H1 (cell line): Measurements from ENCODE around the gene ATF7IP. TPM values are rescaled to one million over a fixed set of nuclear protein-coding genes. Genes with fewer than 3 reads are reported as not detected.

ENCODE experiments used
- CTCF ChIA-PET: fragments of 300-600 bp; sonication (Branson Sonifier 250); formaldehyde crosslinking; loops from one replicate; lab custom pipeline; 2021; ENCODE audit not compliant: partially characterized antibody; lab: Charles Lee
- POLR2A ChIA-PET: fragments of 300-600 bp; sonication (Branson Sonifier 250); formaldehyde crosslinking; loops from one replicate; lab custom pipeline; 2021; ENCODE audit warnings: inconsistent platforms; ENCODE audit not compliant: partially characterized antibody; lab: Charles Lee
- DNase-seq, 2 experiments: peaks; one replicate each; pipeline versions ENCODE4 v3.0.0 to v3.0.0-alpha.2; 2010 to 2022; ENCODE audit warnings: low spot score in 2 of 2, low read depth in 1 of 2, mixed read lengths in 1 of 2
- FAIRE-seq: peaks from 2 replicates; lab custom pipeline; 2011; peaks lifted over from hg19 to GRCh38; lab: Jason Lieb, UNC
- H2AFZ ChIP-seq: 2 replicates; pipeline ENCODE4 v1.8.1; 2012; ENCODE audit warnings: low read length, inconsistent platforms
- H2AK5ac ChIP-seq: 2 replicates; pipeline ENCODE4 v1.6.1; 2013; ENCODE audit warnings: low read depth, low read length
- H2BK120ac ChIP-seq: replicated peaks from 2 replicates; pipeline ENCODE3; 2013; ENCODE audit warnings: low read depth, low read length, inconsistent platforms
- H2BK12ac ChIP-seq: 2 replicates; pipeline ENCODE4 v1.6.1; 2013; ENCODE audit warnings: low read depth, low read length
- H2BK15ac ChIP-seq: 2 replicates; pipeline ENCODE4 v1.6.1; 2013; ENCODE audit warnings: low read length
- H2BK20ac ChIP-seq: 2 replicates; pipeline ENCODE4 v1.6.1; 2013; ENCODE audit warnings: low read length
- H2BK5ac ChIP-seq: 2 replicates; pipeline ENCODE4 v1.6.1; 2013; ENCODE audit warnings: low read depth, low read length
- H3K14ac ChIP-seq: 2 replicates; pipeline ENCODE4 v1.6.1; 2013; ENCODE audit warnings: inconsistent platforms; ENCODE audit not compliant: insufficient read length
- H3K18ac ChIP-seq: 2 replicates; pipeline ENCODE4 v1.6.1; 2013; ENCODE audit warnings: low read length; ENCODE audit errors: extremely low read depth
- H3K23ac ChIP-seq: 2 replicates; pipeline ENCODE4 v1.6.1; 2013; ENCODE audit warnings: inconsistent platforms; ENCODE audit not compliant: insufficient read length
- H3K23me2 ChIP-seq: 2 replicates; pipeline ENCODE4 v1.6.1; 2013; ENCODE audit warnings: low read depth, low read length
- H3K27ac ChIP-seq: 2 replicates; pipeline ENCODE4 v1.6.1; 2011; ENCODE audit warnings: low read depth, low read length, inconsistent platforms
- H3K27me3 ChIP-seq, 4 experiments: replicated peaks in 1 of 4; 1 replicate in 1 of 4; 2 replicates in 3 of 4; pipeline versions ENCODE4 v1.6.1 to v1.8.1; 2011 to 2013; ENCODE audit warnings: low read length in 3 of 4, mild to moderate bottlenecking in 3 of 4, inconsistent platforms in 2 of 4, mixed read lengths in 2 of 4, moderate library complexity in 1 of 4; ENCODE audit not compliant: control insufficient read depth in 3 of 4, insufficient read depth in 3 of 4; ENCODE audit errors: extremely low read depth in 1 of 4
- H3K36me3 ChIP-seq, 4 experiments: 2 replicates each; pipeline versions ENCODE4 v1.6.1 to v1.8.1; 2011 to 2013; ENCODE audit warnings: mild to moderate bottlenecking in 4 of 4, low read length in 3 of 4, moderate library complexity in 2 of 4, control low read depth in 1 of 4, inconsistent platforms in 1 of 4; ENCODE audit not compliant: insufficient read depth in 4 of 4, control insufficient read depth in 2 of 4
- H3K4ac ChIP-seq: replicated peaks from 2 replicates; pipeline ENCODE3; 2013; ENCODE audit warnings: low read length, low read depth, mixed read lengths, inconsistent platforms; ENCODE audit not compliant: insufficient read length
- H3K4me1 ChIP-seq, 4 experiments: replicated peaks in 1 of 4; 1 replicate in 1 of 4; 2 replicates in 3 of 4; pipeline versions ENCODE4 v1.6.1 to v1.8.1; 2011 to 2013; ENCODE audit warnings: low read length in 3 of 4, inconsistent platforms in 2 of 4, mixed read lengths in 1 of 4; ENCODE audit not compliant: insufficient read depth in 4 of 4, control insufficient read depth in 3 of 4
- H3K4me2 ChIP-seq, 2 experiments: 2 replicates each; pipeline versions ENCODE4 v1.6.1 to v1.8.1; 2011 to 2013; ENCODE audit warnings: low read depth in 2 of 2, low read length in 2 of 2, control low read depth in 1 of 2, inconsistent platforms in 1 of 2, mild to moderate bottlenecking in 1 of 2; ENCODE audit not compliant: insufficient read depth in 1 of 2
- H3K4me3 ChIP-seq, 4 experiments: fragments of 200-600, 300-600 bp in 1 of 4; sonication (generic), shearing (Covaris generic), sonication (Bioruptor Twin) in 1 of 4; 2 replicates each; pipeline versions ENCODE4 v1.5.1 to v1.8.1; 2011 to 2016; ENCODE audit warnings: low read length in 4 of 4, low read depth in 3 of 4, control low read depth in 2 of 4, inconsistent platforms in 2 of 4, mild to moderate bottlenecking in 2 of 4, mixed read lengths in 1 of 4, moderate library complexity in 1 of 4; ENCODE audit not compliant: insufficient read depth in 2 of 4; ENCODE audit errors: extremely low read depth in 1 of 4
- H3K56ac ChIP-seq: replicated peaks from 2 replicates; pipeline ENCODE3; 2013; ENCODE audit warnings: low read depth, mild to moderate bottlenecking, mixed read lengths, low read length, inconsistent platforms; ENCODE audit not compliant: insufficient read length
- H3K79me1 ChIP-seq: 2 replicates; pipeline ENCODE4 v1.6.1; 2013; ENCODE audit warnings: low read depth, low read length, control low read depth
- H3K79me2 ChIP-seq, 2 experiments: 2 replicates each; pipeline versions ENCODE4 v1.6.1 to v1.8.1; 2012 to 2013; ENCODE audit warnings: low read length in 2 of 2, mild to moderate bottlenecking in 2 of 2, inconsistent platforms in 1 of 2; ENCODE audit not compliant: insufficient read depth in 2 of 2, control insufficient read depth in 1 of 2
- H3K9ac ChIP-seq, 4 experiments: replicated peaks in 1 of 4; 1 replicate in 1 of 4; 2 replicates in 3 of 4; pipeline versions ENCODE4 v1.6.1 to v1.8.1; 2011 to 2013; ENCODE audit warnings: low read depth in 3 of 4, low read length in 3 of 4, control low read depth in 2 of 4, mild to moderate bottlenecking in 2 of 4, moderate library complexity in 2 of 4, inconsistent platforms in 1 of 4; ENCODE audit errors: extremely low read depth in 1 of 4
- H3K9me3 ChIP-seq, 2 experiments: 2 replicates each; pipeline versions ENCODE4 v1.6.1 to v1.8.1; 2012 to 2013; ENCODE audit warnings: mild to moderate bottlenecking in 2 of 2, moderate library complexity in 2 of 2, control low read depth in 1 of 2, inconsistent platforms in 1 of 2, low read depth in 1 of 2, low read length in 1 of 2, mixed read lengths in 1 of 2; ENCODE audit not compliant: insufficient read depth in 2 of 2
- H4K20me1 ChIP-seq, 2 experiments: replicated peaks in 1 of 2; 2 replicates each; pipeline versions ENCODE3 to v1.8.1; 2011 to 2013; ENCODE audit warnings: inconsistent platforms in 2 of 2, low read length in 2 of 2, mild to moderate bottlenecking in 1 of 2; ENCODE audit not compliant: insufficient read depth in 2 of 2, control insufficient read depth in 1 of 2
- H4K5ac ChIP-seq: 2 replicates; pipeline ENCODE4 v1.6.1; 2013; ENCODE audit warnings: low read length, low read depth, mixed read lengths, inconsistent platforms; ENCODE audit not compliant: insufficient read length
- H4K8ac ChIP-seq: 2 replicates; pipeline ENCODE4 v1.8.0; 2013; ENCODE audit warnings: mild to moderate bottlenecking, moderate library complexity, low read length, inconsistent platforms; ENCODE audit not compliant: insufficient read depth; ENCODE audit errors: extremely low read depth
- H4K91ac ChIP-seq: replicated peaks from 2 replicates; pipeline ENCODE3; 2013; ENCODE audit warnings: low read length, mixed read lengths, inconsistent platforms; ENCODE audit not compliant: insufficient read length
- CTBP2 ChIP-seq: IDR thresholded peaks from 2 replicates; pipeline ENCODE4 v1.7.0; 2011; ENCODE audit warnings: borderline replicate concordance, mild to moderate bottlenecking, moderate library complexity, mixed read lengths, low read length; ENCODE audit not compliant: insufficient read depth, insufficient read length
- KDM1A ChIP-seq: fragments of 200-600, 300-600 bp; sonication (generic); IDR thresholded peaks from 2 replicates; pipeline ENCODE4 v1.7.1; 2016; ENCODE audit warnings: mild to moderate bottlenecking, low read length, borderline replicate concordance
- KDM4A ChIP-seq: IDR thresholded peaks from one replicate; pipeline ENCODE4 v1.7.1; 2012; ENCODE audit warnings: low read depth, mild to moderate bottlenecking, moderate library complexity, low read length, inconsistent platforms; ENCODE audit not compliant: severe bottlenecking
- RFX5 ChIP-seq: IDR thresholded peaks from 2 replicates; pipeline ENCODE4 v1.6.1; 2011; ENCODE audit warnings: low read depth, low read length, improper control_type of control experiment, borderline replicate concordance
- SIRT6 ChIP-seq: IDR thresholded peaks from one replicate; pipeline ENCODE4 v1.7.1; 2012; ENCODE audit warnings: low read length, inconsistent platforms
- SRF ChIP-seq: IDR thresholded peaks from 2 replicates; pipeline ENCODE4 v1.6.1; 2011; ENCODE audit warnings: mild to moderate bottlenecking, low read depth, low read length, moderate library complexity
- TBP ChIP-seq: IDR thresholded peaks from 2 replicates; pipeline ENCODE4 v1.6.1; 2011; ENCODE audit warnings: low read depth, low read length, improper control_type of control experiment
- WGBS, 2 experiments: shearing (Covaris generic) in 1 of 2; methylation state at CpG; one replicate each; pipeline versions ENCODE4 v1.1.6 to v1.1.7; 2013 to 2015; ENCODE audit warnings: low lambda C conversion rate in 2 of 2, mixed read lengths in 2 of 2, inconsistent platforms in 1 of 2, low coverage in 1 of 2, missing lambda C conversion rate in 1 of 2; ENCODE audit not compliant: insufficient replicate concordance in 2 of 2, insufficient coverage in 1 of 2, insufficient read length in 1 of 2; ENCODE audit errors: extremely low coverage in 1 of 2, missing lambda C conversion rate in 1 of 2; 5-methylcytosine and 5-hydroxymethylcytosine counted together
- polyA plus RNA-seq, 7 experiments: library from polyadenylated mRNA; depleted of rRNA in 3 of 7; stranded (reverse) in 5 of 7; unstranded in 2 of 7; fragments of >200 nt in 5 of 7; fragments of 200-250 nt in 2 of 7; gene quantifications; 1 replicate in 5 of 7; 2 replicates in 1 of 7; 4 replicates in 1 of 7; pipeline versions ENCODE4 v1.2.1 to v1.2.3, GENCODE V29; 2011 to 2013; ENCODE audit warnings: missing spikeins in 2 of 7, mixed read lengths in 2 of 7
- total RNA-seq: library from RNA; stranded (reverse); fragmentation: NEBNext Ultra II Directional; extraction: Animal tissue kit (Norgen Biotek cat#: 25700); gene quantifications from 2 replicates; pipeline ENCODE4 v1.2.1, GENCODE V29; 2021

The ATF7IP gene
- total and polyA plus RNA-seq, 2 of the 8 experiments (the other 6 are each of a cell fraction or from before 2014, with no cell fraction given), result 34.2 to 148 TPM

GRCh38 chr12:14390449-14390848 is 25.0 kb downstream of the ATF7IP start:
- CTCF ChIA-PET, result no interaction called here
- H3K18ac ChIP-seq, result no peak overlapping the region
- H3K4me2 ChIP-seq, result peak overlapping the region in 1 of 2 experiments; percentile 31; a peak in 1 of 4 replicates
- no peak overlapping the region for H3K27ac ChIP-seq
- 85% methylated on average over 3 of the region's 3 CpGs; no CpG with 5 or more reads in 1 of the 2 experiments for WGBS, 2 experiments
- peaks cover 0 to 40% (median 4%) of the 10 kb centered on the region in 4 experiments; a peak in 4 of 7 replicates for H3K4me1 ChIP-seq
- H3K9me3 ChIP-seq, result no peaks in the 10 kb centered on the region
- H3K27me3 ChIP-seq, result no peaks in the 10 kb centered on the region
- POLR2A ChIA-PET, result interaction anchor here (0.9 to 1.7 kb wide), 5 partner anchors 9 to 132 kb away, joined by 3 to 7 read pairs (median 4); no protein-coding TSS in a partner anchor
- H4K91ac ChIP-seq, result no peak overlapping the region
- H3K56ac ChIP-seq, result no peak overlapping the region
- no peak overlapping the region for H3K23ac ChIP-seq
- H3K79me2 ChIP-seq, result peaks cover 16 to 99% of the 10 kb centered on the region in 2 experiments; a peak in 3 of 4 replicates
- H4K5ac ChIP-seq, result no peak overlapping the region
- no peak overlapping the region for H3K4ac ChIP-seq
- no peak overlapping the region for H4K8ac ChIP-seq
- no peaks in the 10 kb centered on the region for H3K79me1 ChIP-seq
- no peak for FAIRE-seq
- H3K4me3 ChIP-seq, result 0 out of 8 replicates have a peak overlapping the region, but pooled peaks of 1 of the 4 experiments have one; percentile 15
- no peak overlapping the region for H2AK5ac ChIP-seq
- no peak overlapping the region for H2BK5ac ChIP-seq
- no peak overlapping the region for H2AFZ ChIP-seq
- no peak for DNase-seq
- H2BK15ac ChIP-seq, result no peak overlapping the region
- TF ChIP-seq KDM1A (no peak), KDM4A (no peak), RFX5 (no peak), TBP (no peak), SRF (no peak), CTBP2 (no peak), SIRT6 (no peak)
- no peak overlapping the region for H3K9ac ChIP-seq
- no peaks in the 10 kb centered on the region for H3K23me2 ChIP-seq
- H3K14ac ChIP-seq, result no peak overlapping the region
- no peak overlapping the region for H2BK120ac ChIP-seq
- H3K36me3 ChIP-seq, result no peaks in the 10 kb centered on the region; a peak in 1 of 8 replicates
- no peak overlapping the region for H2BK12ac ChIP-seq
- peaks cover 2 to 3% of the 10 kb centered on the region in 2 experiments for H4K20me1 ChIP-seq
- H2BK20ac ChIP-seq, result no peak overlapping the region
